Stomach (tissue), 4 donors: ENCODE results near the gene BMP5.

Experiments
- EP300 ChIP-seq: sonication (generic); formaldehyde crosslinking; IDR thresholded peaks from one replicate; pipeline ENCODE4 v1.6.1; 2017; ENCODE audit warnings: antibody characterized with exemption
- POLR2A ChIP-seq, 4 donors: fragments of 450-650 bp; IDR thresholded peaks; one replicate each; pipeline ENCODE4 v1.6.1; 2016; ENCODE audit warnings: antibody characterized with exemption in 4 of 4, control low read depth in 2 of 4, mild to moderate bottlenecking in 1 of 4, moderate library complexity in 1 of 4
- POLR2AphosphoS5 ChIP-seq, 3 donors: sonication (generic); formaldehyde crosslinking; IDR thresholded peaks; one replicate each; pipeline ENCODE4 v1.6.1; 2016; ENCODE audit warnings: antibody characterized with exemption in 3 of 3
- TF ChIP-seq, protein P1 (sequence below), 7 experiments: fragments of 450-650 bp in 4 of 7; fragments of 200-600 bp in 3 of 7; sonication (generic) in 3 of 7; IDR thresholded peaks; one replicate each; pipeline ENCODE4 v1.5.1; 2016 to 2019; ENCODE audit warnings: antibody characterized with exemption in 7 of 7, control low read depth in 2 of 7, mild to moderate bottlenecking in 1 of 7

DNA sequence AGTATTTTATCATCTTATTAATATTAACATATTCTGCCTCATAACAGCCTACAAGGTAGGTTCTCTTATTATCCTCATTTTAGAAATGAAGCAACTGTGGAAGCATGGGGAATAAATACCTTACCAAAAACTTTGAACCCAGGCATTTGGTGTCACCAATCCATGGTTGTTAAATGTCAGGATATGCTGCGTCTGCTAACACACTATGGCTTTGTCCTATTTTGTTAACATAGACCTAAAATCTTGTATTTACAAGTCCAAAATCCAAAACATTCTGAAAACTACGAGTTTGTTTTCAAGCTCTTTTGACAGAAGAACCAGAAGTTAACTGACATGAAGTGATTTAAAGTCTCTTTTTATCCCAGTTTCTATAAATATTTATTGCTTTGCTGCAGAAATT, 53.4 kb downstream of the BMP5 start:
- TF ChIP-seq, protein P1, sequence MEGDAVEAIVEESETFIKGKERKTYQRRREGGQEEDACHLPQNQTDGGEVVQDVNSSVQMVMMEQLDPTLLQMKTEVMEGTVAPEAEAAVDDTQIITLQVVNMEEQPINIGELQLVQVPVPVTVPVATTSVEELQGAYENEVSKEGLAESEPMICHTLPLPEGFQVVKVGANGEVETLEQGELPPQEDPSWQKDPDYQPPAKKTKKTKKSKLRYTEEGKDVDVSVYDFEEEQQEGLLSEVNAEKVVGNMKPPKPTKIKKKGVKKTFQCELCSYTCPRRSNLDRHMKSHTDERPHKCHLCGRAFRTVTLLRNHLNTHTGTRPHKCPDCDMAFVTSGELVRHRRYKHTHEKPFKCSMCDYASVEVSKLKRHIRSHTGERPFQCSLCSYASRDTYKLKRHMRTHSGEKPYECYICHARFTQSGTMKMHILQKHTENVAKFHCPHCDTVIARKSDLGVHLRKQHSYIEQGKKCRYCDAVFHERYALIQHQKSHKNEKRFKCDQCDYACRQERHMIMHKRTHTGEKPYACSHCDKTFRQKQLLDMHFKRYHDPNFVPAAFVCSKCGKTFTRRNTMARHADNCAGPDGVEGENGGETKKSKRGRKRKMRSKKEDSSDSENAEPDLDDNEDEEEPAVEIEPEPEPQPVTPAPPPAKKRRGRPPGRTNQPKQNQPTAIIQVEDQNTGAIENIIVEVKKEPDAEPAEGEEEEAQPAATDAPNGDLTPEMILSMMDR (IDR thresholded peaks at IDR 0.05) = no peak
- TF ChIP-seq POLR2AphosphoS5 (IDR thresholded peaks at IDR 0.05) (no peak), EP300 (no peak), POLR2A (IDR thresholded peaks at IDR 0.05) (no peak)
